Left lobe of liver (tissue), 2 donors: ENCODE data around the gene OR52E1. TPM values are rescaled to one million over a fixed set of nuclear protein-coding genes. Genes with fewer than 3 reads are reported as not detected.
"Not testable (repeated sequence)": the region's sequence is repeated elsewhere in the genome, so short reads cannot be mapped to it uniquely, and the experiment has no call there.

Source experiments
- ATAC-seq: fragments of 200-7000 bp; cut with Tn5 transposase; one replicate; pipeline ENCODE4 v1.9.1; 2020; ENCODE audit warnings: mild to moderate bottlenecking, moderate library complexity
- DNase-seq: peaks from one replicate; pipeline ENCODE4 v3.0.0-alpha.2; 2020; ENCODE audit warnings: low spot score
- total RNA-seq: library from RNA; stranded (reverse); gene quantifications from one replicate; pipeline ENCODE4 v1.2.1, GENCODE V29; 2021
- donor health status: DM: no; HTN: no; CAD: no; lungs with moderate emphysema.
- donor health status: DM: no; HTN: yes; CAD: no.

OR52E1 gene
- not detected for total RNA-seq

DNA sequence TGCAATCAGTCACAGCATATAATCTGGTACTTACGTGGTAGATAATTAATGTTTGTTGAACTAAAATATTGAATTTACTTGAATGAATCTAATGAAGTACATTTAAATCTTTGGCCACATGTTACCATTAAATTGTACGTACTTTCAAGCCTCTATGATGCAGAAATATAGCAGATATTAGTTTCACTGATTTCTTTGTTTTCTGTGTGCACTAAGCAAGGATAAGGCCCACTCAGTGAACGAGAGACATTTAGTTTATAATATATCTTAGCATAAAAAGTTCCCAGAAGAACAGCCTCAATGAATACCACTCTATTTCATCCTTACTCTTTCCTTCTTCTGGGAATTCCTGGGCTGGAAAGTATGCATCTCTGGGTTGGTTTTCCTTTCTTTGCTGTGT lies at the start of gene OR52E1:
Gene OR52E1 (plus strand): TSS at position 301 of the 400 bp plus-strand sequence.
- no peak for DNase-seq

DNA sequence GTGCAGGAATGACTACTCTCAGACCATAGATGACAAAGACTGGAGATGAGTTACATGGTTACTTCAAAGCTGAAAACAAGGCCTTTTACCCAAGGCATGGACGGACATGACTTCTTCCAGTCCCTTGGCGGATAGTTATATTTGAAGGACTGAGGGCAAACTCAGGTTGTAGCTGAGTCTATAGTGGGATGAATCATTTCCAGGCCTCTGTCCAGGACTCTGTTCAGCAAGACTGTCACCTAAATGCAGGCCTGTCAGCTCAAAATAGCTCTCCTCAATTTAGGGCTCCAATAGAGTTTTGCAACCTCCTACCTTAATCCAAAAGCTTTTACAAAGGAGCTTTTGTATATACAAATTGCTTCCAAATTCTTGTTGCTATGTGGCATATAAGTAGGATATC lies 47.4 kb upstream of the OR52E1 start:
- ATAC-seq (no peak), DNase-seq (no peak)

More for the DNA sequence above, at the start of gene OR52E1:
- no peak for ATAC-seq

DNA sequence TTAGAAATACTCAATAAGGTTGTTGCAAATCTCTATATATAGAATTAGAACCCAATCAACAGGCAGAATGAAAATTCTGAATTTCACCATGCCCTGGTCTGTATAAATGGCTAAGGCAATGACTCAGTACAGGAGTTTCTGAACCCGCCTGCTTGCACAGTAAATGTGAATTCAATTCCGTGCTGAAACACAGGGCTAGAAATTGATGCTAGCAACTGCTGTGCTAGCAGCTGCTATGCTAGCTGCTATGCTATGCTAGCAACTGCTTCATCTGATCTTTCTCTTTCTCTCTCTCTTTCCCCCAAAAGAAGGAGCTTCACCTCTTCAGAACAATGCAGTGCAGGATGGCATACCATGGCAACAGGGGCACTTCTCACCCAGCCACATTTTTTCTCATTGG lies 32.7 kb upstream of the OR52E1 start:
- ATAC-seq (no peak), DNase-seq (no peak)

- no peak for ATAC-seq
- DNase-seq, result no peak
These were observed 31.4 kb upstream of the OR52E1 start for GRCh38 chr11:5037926-5038325.

DNA sequence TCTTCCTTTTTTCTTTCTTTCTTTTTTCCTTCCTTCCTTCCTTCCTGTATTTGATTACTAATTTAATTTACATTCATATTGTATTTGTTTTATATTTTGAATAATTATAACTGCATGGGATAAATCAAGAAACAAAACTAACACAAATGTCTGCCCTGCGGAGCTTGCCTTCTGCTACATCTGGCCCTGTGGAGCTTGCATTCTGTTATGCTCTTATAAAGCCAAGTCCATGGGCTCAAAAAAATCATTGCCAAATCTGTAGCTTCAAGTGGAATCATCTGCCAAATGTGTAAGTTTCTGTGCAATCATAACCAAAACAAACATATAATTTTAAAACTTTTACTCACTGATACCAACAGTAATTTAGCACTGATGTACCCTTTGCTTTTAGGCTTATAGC lies 31.0 kb upstream of the OR52E1 start:
- DNase-seq, result no peak
- no peak for ATAC-seq

DNA sequence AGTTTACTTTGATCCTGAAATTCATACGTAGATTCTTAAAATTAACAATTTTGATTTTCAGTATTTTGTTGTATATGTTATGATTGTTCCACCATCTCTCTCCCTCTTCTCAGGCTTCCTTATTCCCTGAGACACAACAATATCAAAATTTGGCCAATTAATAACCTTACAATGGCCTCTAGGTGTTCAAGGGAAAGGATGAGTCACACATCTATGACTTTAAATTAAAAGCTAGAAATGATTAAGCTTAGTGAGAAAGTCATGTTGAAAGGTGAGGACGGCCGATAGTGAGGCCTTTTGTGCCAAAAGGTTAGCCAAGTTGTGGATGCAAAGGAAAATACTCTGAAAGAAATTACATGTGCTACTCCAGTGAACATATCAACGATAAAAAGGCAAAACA lies 28.5 kb upstream of the OR52E1 start:
- DNase-seq, result no peak
- no peak for ATAC-seq

GRCh38 chr11:5042091-5042490 lies 27.3 kb upstream of the OR52E1 start:
- ATAC-seq, result no peak

DNA sequence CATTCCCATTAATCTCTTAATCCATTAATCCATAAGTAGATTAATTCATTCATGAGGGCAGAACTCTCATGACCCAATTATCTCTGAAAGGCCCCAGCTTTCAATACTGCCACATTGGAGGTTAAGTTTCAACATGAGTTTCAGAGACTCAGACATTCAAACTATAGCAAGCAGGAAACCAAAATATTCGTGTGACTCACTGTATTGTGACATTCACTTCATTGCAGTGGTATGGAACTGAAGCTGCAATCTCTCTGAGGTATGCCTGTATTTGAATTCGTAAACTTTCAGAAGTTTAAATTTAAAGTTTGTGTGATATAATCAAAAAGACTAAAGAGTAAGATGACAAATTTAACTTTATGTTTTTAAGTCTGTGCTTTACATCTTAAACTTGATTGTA lies 26.0 kb upstream of the OR52E1 start:
- ATAC-seq (no peak), DNase-seq (no peak)

More at GRCh38 chr11:5042091-5042490, 27.3 kb upstream of the OR52E1 start:
- DNase-seq, result no peak

DNA sequence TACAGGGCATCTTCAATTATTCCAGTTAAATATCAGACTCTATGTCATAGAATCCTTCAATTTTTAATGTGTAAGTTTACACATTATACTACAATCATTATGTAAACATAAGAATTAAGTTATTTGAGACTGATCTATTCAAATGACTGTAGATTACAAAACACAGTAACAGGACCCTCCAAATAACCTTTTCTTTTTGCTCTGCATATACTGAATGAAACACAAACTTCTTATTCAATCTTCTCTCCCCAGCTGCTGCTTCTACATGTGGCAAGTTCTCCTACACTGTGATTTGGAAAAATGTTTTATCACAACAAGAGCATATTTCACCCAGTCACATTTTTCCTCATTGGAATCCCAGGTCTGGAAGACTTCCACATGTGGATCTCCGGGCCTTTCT lies 23.1 kb upstream of the OR52E1 start, which contains the start of gene OR52J3:
Gene OR52J3 (plus strand): TSS at position 301 of the 400 bp plus-strand sequence. CDS start 0 bp downstream, at position 301.
- ATAC-seq (no peak), DNase-seq (no peak)

GRCh38 chr11:5046754-5047330 lies 22.5 kb upstream of the OR52E1 start:
- no peak for ATAC-seq

GRCh38 chr11:5058679-5059078 lies 10.7 kb upstream of the OR52E1 start:
- not testable (repeated sequence) for ATAC-seq, DNase-seq

More at GRCh38 chr11:5046754-5047330, 22.5 kb upstream of the OR52E1 start:
- DNase-seq, result no peak

DNA sequence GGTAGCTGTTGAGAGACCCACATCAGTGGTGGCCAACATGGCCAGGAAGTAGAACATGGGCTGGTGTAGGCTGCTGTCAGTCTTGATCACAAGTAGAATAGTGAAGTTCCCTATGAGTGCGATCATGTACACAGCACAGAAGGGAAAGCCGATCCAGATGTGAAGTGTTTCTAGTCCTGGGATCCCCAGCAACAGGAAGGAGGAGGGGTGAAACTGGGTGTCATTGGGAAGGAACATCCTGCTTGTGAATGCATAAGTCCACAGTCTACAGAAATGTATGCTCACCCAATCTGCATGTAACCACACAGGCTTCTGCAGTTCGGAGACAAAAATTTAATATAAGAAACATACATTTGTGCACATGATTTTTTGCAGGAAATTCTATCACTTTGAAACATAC lies 10.0 kb upstream of the OR52E1 start, which contains the start of gene OR52E2:
Gene OR52E2 (minus strand): TSS at position 237 of the 400 bp plus-strand sequence. CDS start 0 bp downstream, at position 237.
- no peak for ATAC-seq
- DNase-seq, result no peak

DNA sequence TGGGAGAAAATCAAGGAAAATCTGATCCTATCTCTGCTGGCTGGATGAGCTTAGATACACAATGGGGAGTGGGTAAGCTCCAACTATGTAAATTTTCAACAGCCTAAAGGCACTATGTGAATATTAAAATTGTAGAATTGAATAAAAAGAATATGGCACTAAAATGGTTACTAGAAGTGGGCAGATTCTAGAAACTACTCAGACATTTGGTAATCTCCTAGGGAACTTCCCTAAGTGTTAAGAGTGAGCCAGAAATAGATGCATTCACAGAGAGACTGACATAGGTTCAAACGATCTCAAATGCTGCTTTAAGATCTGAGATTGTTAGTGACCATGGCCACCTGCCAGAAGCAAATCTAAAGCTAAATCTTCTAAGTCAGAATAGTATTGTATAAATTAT lies 4.3 kb upstream of the OR52E1 start:
- DNase-seq (no peak), ATAC-seq (no peak)

DNA sequence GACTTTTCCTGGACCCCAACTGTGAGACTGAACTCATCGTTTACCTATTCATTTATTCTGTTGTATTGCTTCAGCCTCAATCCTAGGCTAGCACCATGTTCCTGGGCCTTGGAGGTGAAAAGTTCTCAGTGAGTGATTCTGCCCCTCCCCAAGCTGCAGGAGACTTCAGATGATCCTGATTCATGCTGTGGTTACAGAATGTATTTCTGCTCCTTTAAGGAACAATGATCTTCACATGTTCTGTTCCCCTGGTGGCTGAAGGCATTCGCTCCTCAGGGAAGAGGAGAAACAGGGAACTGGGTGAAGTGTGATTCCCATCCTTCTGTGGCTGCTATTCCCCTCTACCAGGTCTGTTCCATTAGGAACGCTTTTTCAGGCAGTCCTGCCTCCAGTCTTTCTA lies 2.4 kb downstream of the OR52E1 start:
- DNase-seq (no peak), ATAC-seq (no peak)

GRCh38 chr11:5081405-5081804 lies 12.0 kb downstream of the OR52E1 start:
- ATAC-seq (no peak), DNase-seq (no peak)

DNA sequence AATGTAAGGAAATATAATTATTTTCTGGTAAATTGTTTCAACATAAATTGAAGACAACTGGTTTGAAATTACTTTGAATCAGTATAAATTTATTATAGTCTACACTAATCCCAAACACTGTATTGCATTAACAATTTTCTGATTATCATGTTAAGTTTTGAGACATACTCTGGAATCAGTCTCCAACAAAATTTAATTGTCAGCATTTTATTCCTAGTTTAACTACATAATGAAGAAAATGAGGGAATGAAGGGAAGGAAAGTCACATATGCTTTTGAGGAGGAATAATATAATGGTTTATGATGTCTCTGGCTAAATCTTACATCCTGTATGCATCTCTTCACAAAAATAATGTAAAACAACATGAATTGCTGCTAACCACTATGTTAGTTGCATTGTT lies 14.2 kb downstream of the OR52E1 start:
- DNase-seq, result no peak
- ATAC-seq, result no peak

DNA sequence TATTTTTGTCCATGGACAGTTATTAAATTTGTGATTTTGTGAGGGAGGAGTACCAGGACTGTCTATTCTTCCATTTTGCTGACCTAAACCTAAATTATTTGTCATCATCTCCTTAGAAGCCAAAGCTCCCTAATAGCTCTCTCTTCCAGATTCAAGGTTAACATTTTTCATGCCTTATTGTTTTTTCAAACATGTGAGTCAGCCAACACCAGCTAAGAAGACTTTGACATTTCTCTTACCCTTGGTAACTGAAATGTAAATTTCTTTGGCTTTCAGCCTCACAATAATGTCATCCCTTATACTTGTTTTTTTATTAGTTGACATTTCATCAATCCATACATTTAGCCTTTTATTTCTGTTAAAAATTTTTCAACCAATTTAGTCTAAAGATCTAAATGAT lies 19.2 kb downstream of the OR52E1 start:
- ATAC-seq (no peak), DNase-seq (no peak)

- DNase-seq, result no peak
- no peak for ATAC-seq
These were observed 21.3 kb downstream of the OR52E1 start for GRCh38 chr11:5090668-5091067.

- no peak for ATAC-seq
- DNase-seq, result no peak
These were observed 23.6 kb downstream of the OR52E1 start for GRCh38 chr11:5092821-5093585.

- no peak for DNase-seq
- ATAC-seq, result no peak
These were observed 26.6 kb downstream of the OR52E1 start for GRCh38 chr11:5096011-5096410.

DNA sequence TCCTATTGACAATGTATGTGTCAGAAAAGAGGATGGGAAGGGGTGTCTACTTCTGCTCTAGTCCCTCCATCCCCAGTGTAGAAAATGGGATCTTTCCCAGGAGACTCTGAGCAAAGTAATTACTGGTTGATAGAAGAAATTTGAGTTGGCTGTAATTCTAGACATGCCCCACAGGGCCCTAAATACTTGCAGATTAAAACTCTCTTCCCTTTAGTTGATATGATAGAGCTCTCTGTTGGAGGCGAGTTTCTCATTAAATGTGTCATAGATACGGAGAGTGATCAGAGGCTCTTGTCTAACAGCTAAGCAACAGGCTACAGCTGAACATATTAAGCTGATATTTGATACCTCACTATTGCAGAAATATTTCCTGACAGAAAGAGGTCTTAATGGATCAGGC lies 32.9 kb downstream of the OR52E1 start:
- ATAC-seq, result no peak
- DNase-seq, result no peak

DNA sequence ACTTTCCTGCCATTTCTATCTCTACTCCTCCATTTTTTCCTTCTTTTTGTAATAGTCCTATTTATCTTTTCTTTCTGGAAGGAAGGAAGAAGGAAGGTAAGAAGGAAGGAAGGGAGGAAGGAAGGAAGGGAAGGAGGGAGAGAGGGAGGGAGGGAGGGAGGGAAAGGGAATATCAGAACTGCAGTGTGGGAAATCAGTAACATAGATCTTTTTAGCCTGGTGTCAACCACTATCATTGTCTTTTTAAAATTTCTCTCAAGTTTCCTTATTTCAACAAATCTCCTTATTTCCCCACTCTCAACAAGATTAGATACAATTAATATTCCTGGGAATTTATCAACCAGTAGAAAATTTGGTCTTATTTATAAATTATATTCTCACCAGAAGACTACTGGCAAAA lies 33.7 kb downstream of the OR52E1 start:
- ATAC-seq, result no peak

More for the DNA sequence above, 33.7 kb downstream of the OR52E1 start:
- no peak for DNase-seq
